Loucy (cell line): Measurements from ENCODE around the gene FLNA.

Source experiments
- H2AFZ ChIP-seq: fragments of 200-600 bp; sonication (generic); 2 replicates; pipeline ENCODE4 v1.6.0; 2016; ENCODE audit warnings: antibody characterized with exemption, mild to moderate bottlenecking, low read length, moderate library complexity
- H3F3A ChIP-seq: fragments of 200-600 bp; 2 replicates; pipeline ENCODE4 v1.6.0; 2016; ENCODE audit warnings: antibody characterized with exemption, low read depth, mild to moderate bottlenecking
- H3K27me3 ChIP-seq: fragments of 200-600 bp; sonication (generic); 2 replicates; pipeline ENCODE4 v1.6.1; 2014; ENCODE audit warnings: low read length, mild to moderate bottlenecking; ENCODE audit not compliant: insufficient read depth, poor library complexity, severe bottlenecking
- H3K36me3 ChIP-seq: fragments of 200-600 bp; sonication (generic); 2 replicates; pipeline ENCODE4 v1.6.1; 2016; ENCODE audit warnings: low read length; ENCODE audit not compliant: insufficient read depth
- H3K4me1 ChIP-seq: fragments of 200-600 bp; sonication (generic); 2 replicates; pipeline ENCODE4 v1.5.1; 2014; ENCODE audit warnings: low read length, mild to moderate bottlenecking; ENCODE audit not compliant: insufficient read depth, poor library complexity, severe bottlenecking
- H3K4me2 ChIP-seq: fragments of 200-600 bp; sonication (generic); 2 replicates; pipeline ENCODE4 v1.6.0; 2014; ENCODE audit warnings: antibody characterized with exemption, low read length, low read depth, mild to moderate bottlenecking; ENCODE audit not compliant: poor library complexity, severe bottlenecking
- H3K4me3 ChIP-seq: fragments of 200-600 bp; sonication (generic); 2 replicates; pipeline ENCODE4 v1.5.1; 2014; ENCODE audit warnings: low read length, mild to moderate bottlenecking, mixed read lengths; ENCODE audit not compliant: poor library complexity, severe bottlenecking
- H3K79me2 ChIP-seq: fragments of 200-600 bp; sonication (generic); 2 replicates; pipeline ENCODE4 v1.6.1; 2014; ENCODE audit warnings: low read length; ENCODE audit not compliant: insufficient read depth
- H3K9ac ChIP-seq: fragments of 200-600 bp; sonication (generic); 2 replicates; pipeline ENCODE4 v1.6.0; 2014; ENCODE audit warnings: mild to moderate bottlenecking, low read depth, low read length, moderate library complexity; ENCODE audit not compliant: poor library complexity, severe bottlenecking
- H3K9me2 ChIP-seq: fragments of 200-600 bp; sonication (generic); replicated peaks from 2 replicates; pipeline ENCODE4 v1.6.1; 2016; ENCODE audit warnings: low read depth, low read length, mixed read lengths
- H3K9me3 ChIP-seq: fragments of 200-600 bp; sonication (generic); 2 replicates; pipeline ENCODE4 v1.6.1; 2014; ENCODE audit warnings: mild to moderate bottlenecking, antibody characterized with exemption, low read length, low read depth; ENCODE audit not compliant: insufficient read depth
- H4K20me1 ChIP-seq: fragments of 200-600 bp; sonication (generic); 2 replicates; pipeline ENCODE4 v1.6.0; 2014; ENCODE audit warnings: antibody characterized with exemption, low read length, mild to moderate bottlenecking; ENCODE audit not compliant: insufficient read depth, poor library complexity, severe bottlenecking
- CTCF ChIP-seq: fragments of 200-600 bp; sonication (generic); conservative IDR thresholded peaks from 2 replicates; pipeline ENCODE4 v1.5.1; 2014; ENCODE audit warnings: mild to moderate bottlenecking, antibody characterized with exemption, low read length
- EZH2phosphoT487 ChIP-seq: fragments of 200-600 bp; IDR thresholded peaks from 2 replicates; pipeline ENCODE4 v1.6.1; 2018; ENCODE audit warnings: antibody characterized with exemption, mild to moderate bottlenecking, moderate library complexity, borderline replicate concordance

FLNA gene

GRCh38 chrX:154369449-154370299, 4.8 kb downstream of the FLNA start:
- Histone ChIP-seq H3K27me3 (no peaks in the 10 kb centered on the region), H2AFZ (no peak overlapping the region), H3K9me2 (no peaks in the 10 kb centered on the region), H3K4me3 (peak overlapping the region; percentile 97), H3K9me3 (no peaks in the 10 kb centered on the region), H3K79me2 (peaks cover 60% of the 10 kb centered on the region), H4K20me1 (peaks cover 45% of the 10 kb centered on the region), H3K4me2 (peak overlapping the region; percentile 84), H3F3A (no peaks in the 10 kb centered on the region), H3K36me3 (peaks cover 30% of the 10 kb centered on the region; the same call in 1 of the 2 replicates), H3K9ac (peak overlapping the region; percentile 99), H3K4me1 (peaks cover 23% of the 10 kb centered on the region)
- TF ChIP-seq EZH2phosphoT487 = no peak

- no peak overlapping the region for H2AFZ ChIP-seq
- peaks cover 48% of the 10 kb centered on the region for H4K20me1 ChIP-seq
- TF ChIP-seq EZH2phosphoT487 (no peak), CTCF (no peak)
- peak overlapping the region; percentile 84 for H3K4me2 ChIP-seq
- peaks cover 65% of the 10 kb centered on the region for H3K79me2 ChIP-seq
- H3K4me3 ChIP-seq = peak overlapping the region; percentile 97
- H3K27me3 ChIP-seq = no peaks in the 10 kb centered on the region
- no peaks in the 10 kb centered on the region for H3K9me2 ChIP-seq
- H3K9me3 ChIP-seq = no peaks in the 10 kb centered on the region
- peaks cover 23% of the 10 kb centered on the region for H3K4me1 ChIP-seq
- peak overlapping the region; percentile 99 for H3K9ac ChIP-seq
- peaks cover 38% of the 10 kb centered on the region; the same call in 1 of the 2 replicates for H3K36me3 ChIP-seq
- H3F3A ChIP-seq = no peaks in the 10 kb centered on the region
Measured at GRCh38 chrX:154368630-154369448, 5.6 kb downstream of the FLNA start.

GRCh38 chrX:154367474-154368308, 6.7 kb downstream of the FLNA start:
- peaks cover 18% of the 10 kb centered on the region for H3K4me1 ChIP-seq
- H3F3A ChIP-seq = no peaks in the 10 kb centered on the region
- H3K27me3 ChIP-seq = no peaks in the 10 kb centered on the region
- H3K36me3 ChIP-seq = peaks cover 45% of the 10 kb centered on the region; the same call in 1 of the 2 replicates
- H3K4me3 ChIP-seq = peak overlapping the region; percentile 97
- H3K9ac ChIP-seq = peak overlapping the region; percentile 99
- H2AFZ ChIP-seq = no peak overlapping the region
- H3K79me2 ChIP-seq = peaks cover 70% of the 10 kb centered on the region
- H3K9me3 ChIP-seq = no peaks in the 10 kb centered on the region
- H4K20me1 ChIP-seq = peaks cover 48% of the 10 kb centered on the region
- H3K4me2 ChIP-seq = peak overlapping the region; percentile 84
- TF ChIP-seq EZH2phosphoT487 = no peak
- no peak for TF ChIP-seq CTCF
- no peaks in the 10 kb centered on the region for H3K9me2 ChIP-seq
